HEK293 (cell line): ENCODE data around the gene KIF9.
A peak's percentile ranks its signal among the peaks of the same experiment; 100 is the strongest.

Experiments used
- FEZF1 ChIP-seq: fragments of 450-650 bp; formaldehyde crosslinking; IDR thresholded peaks from 2 replicates; pipeline ENCODE4 v1.5.1; 2016; ENCODE audit warnings: missing biosample characterization, missing genetic modification characterization
- GLI4 ChIP-seq: fragments of 450-650 bp; formaldehyde crosslinking; IDR thresholded peaks from 2 replicates; pipeline ENCODE4 v1.5.1; 2016; ENCODE audit warnings: missing biosample characterization, missing genetic modification characterization
- SP2 ChIP-seq: fragments of 450-650 bp; formaldehyde crosslinking; IDR thresholded peaks from 2 replicates; pipeline ENCODE4 v1.5.1; 2016; ENCODE audit warnings: missing biosample characterization, missing genetic modification characterization
- TCF7L2 ChIP-seq: IDR thresholded peaks from 2 replicates; pipeline ENCODE4 v1.6.1; 2011; ENCODE audit warnings: low read depth, mild to moderate bottlenecking, inconsistent platforms, low read length, moderate library complexity, borderline replicate concordance
- YY1 ChIP-seq: fragments of 450-650 bp; formaldehyde crosslinking; IDR thresholded peaks from 2 replicates; pipeline ENCODE4 v1.5.1; 2018; ENCODE audit warnings: missing biosample characterization, missing genetic modification characterization
- ZBTB44 ChIP-seq: fragments of 450-650 bp; IDR thresholded peaks from 2 replicates; pipeline ENCODE4 v1.5.1; 2018; ENCODE audit warnings: missing biosample characterization, mild to moderate bottlenecking, missing genetic modification characterization
- ZBTB8A ChIP-seq: fragments of 450-650 bp; formaldehyde crosslinking; IDR thresholded peaks from 2 replicates; pipeline ENCODE4 v1.5.1; 2016; ENCODE audit warnings: missing biosample characterization, missing genetic modification characterization
- ZFP69B ChIP-seq: fragments of 450-650 bp; formaldehyde crosslinking; IDR thresholded peaks from 2 replicates; pipeline ENCODE4 v1.5.1; 2016; ENCODE audit warnings: missing biosample characterization, missing genetic modification characterization
- ZNF121 ChIP-seq: fragments of 450-650 bp; formaldehyde crosslinking; IDR thresholded peaks from 2 replicates; pipeline ENCODE4 v1.5.1; 2016; ENCODE audit warnings: missing biosample characterization, missing genetic modification characterization
- ZNF148 ChIP-seq: fragments of 450-650 bp; formaldehyde crosslinking; IDR thresholded peaks from 2 replicates; pipeline ENCODE4 v1.5.0; 2017; ENCODE audit warnings: missing biosample characterization, missing genetic modification characterization, borderline replicate concordance
- ZNF169 ChIP-seq: fragments of 450-650 bp; formaldehyde crosslinking; IDR thresholded peaks from 2 replicates; pipeline ENCODE4 v1.5.1; 2016; ENCODE audit warnings: missing biosample characterization, missing genetic modification characterization
- ZNF24 ChIP-seq: fragments of 450-650 bp; formaldehyde crosslinking; IDR thresholded peaks from 2 replicates; pipeline ENCODE4 v1.5.1; 2016; ENCODE audit warnings: missing biosample characterization, missing genetic modification characterization
- ZNF292 ChIP-seq: fragments of 450-650 bp; formaldehyde crosslinking; IDR thresholded peaks from 2 replicates; pipeline ENCODE4 v1.5.1; 2016; ENCODE audit warnings: low read depth, missing biosample characterization, missing genetic modification characterization, borderline replicate concordance
- ZNF391 ChIP-seq: fragments of 450-650 bp; formaldehyde crosslinking; IDR thresholded peaks from 2 replicates; pipeline ENCODE4 v1.5.1; 2016; ENCODE audit warnings: low read depth, missing biosample characterization, missing genetic modification characterization, borderline replicate concordance
- ZNF394 ChIP-seq: fragments of 450-650 bp; formaldehyde crosslinking; IDR thresholded peaks from 2 replicates; pipeline ENCODE4 v1.5.1; 2016; ENCODE audit warnings: missing biosample characterization, missing genetic modification characterization, mild to moderate bottlenecking, moderate library complexity, borderline replicate concordance
- ZNF416 ChIP-seq: fragments of 450-650 bp; formaldehyde crosslinking; IDR thresholded peaks from 2 replicates; pipeline ENCODE4 v1.5.1; 2016; ENCODE audit warnings: missing biosample characterization, missing genetic modification characterization
- ZNF449 ChIP-seq: fragments of 450-650 bp; formaldehyde crosslinking; IDR thresholded peaks from 2 replicates; pipeline ENCODE4 v1.5.1; 2017; ENCODE audit warnings: missing biosample characterization, mild to moderate bottlenecking, missing genetic modification characterization, moderate library complexity
- ZNF488 ChIP-seq: fragments of 450-650 bp; formaldehyde crosslinking; IDR thresholded peaks from 2 replicates; pipeline ENCODE4 v1.5.1; 2016; ENCODE audit warnings: missing biosample characterization, missing genetic modification characterization
- ZNF549 ChIP-seq: fragments of 450-650 bp; IDR thresholded peaks from 2 replicates; pipeline ENCODE4 v1.5.1; 2018; ENCODE audit warnings: missing biosample characterization, missing genetic modification characterization, mild to moderate bottlenecking, inconsistent platforms, moderate library complexity
- ZNF645 ChIP-seq: fragments of 450-650 bp; formaldehyde crosslinking; IDR thresholded peaks from 2 replicates; pipeline ENCODE4; 2016; ENCODE audit warnings: missing biosample characterization, missing genetic modification characterization
- ZNF777 ChIP-seq: fragments of 450-650 bp; formaldehyde crosslinking; IDR thresholded peaks from 2 replicates; pipeline ENCODE4 v1.5.1; 2017; ENCODE audit warnings: missing biosample characterization, missing genetic modification characterization, borderline replicate concordance
- ZSCAN23 ChIP-seq: fragments of 450-650 bp; formaldehyde crosslinking; IDR thresholded peaks from 2 replicates; pipeline ENCODE4 v1.5.1; 2016; ENCODE audit warnings: missing biosample characterization, missing genetic modification characterization
- ZSCAN30 ChIP-seq: fragments of 450-650 bp; IDR thresholded peaks from 2 replicates; pipeline ENCODE4 v1.5.1; 2018; ENCODE audit warnings: missing biosample characterization, mild to moderate bottlenecking, missing genetic modification characterization, moderate library complexity
- ZSCAN5A ChIP-seq: fragments of 450-650 bp; formaldehyde crosslinking; IDR thresholded peaks from 2 replicates; pipeline ENCODE4 v1.5.1; 2016; ENCODE audit warnings: missing biosample characterization, missing genetic modification characterization
- TF ChIP-seq, protein P1 (sequence below): fragments of 450-650 bp; formaldehyde crosslinking; IDR thresholded peaks from 2 replicates; pipeline ENCODE4 v1.5.1; 2016; ENCODE audit warnings: missing biosample characterization, missing genetic modification characterization
- TF ChIP-seq, protein P2 (sequence below): fragments of 450-650 bp; formaldehyde crosslinking; IDR thresholded peaks from 2 replicates; pipeline ENCODE4 v1.5.1; 2016; ENCODE audit warnings: missing biosample characterization, missing genetic modification characterization, borderline replicate concordance

The KIF9 gene

DNA sequence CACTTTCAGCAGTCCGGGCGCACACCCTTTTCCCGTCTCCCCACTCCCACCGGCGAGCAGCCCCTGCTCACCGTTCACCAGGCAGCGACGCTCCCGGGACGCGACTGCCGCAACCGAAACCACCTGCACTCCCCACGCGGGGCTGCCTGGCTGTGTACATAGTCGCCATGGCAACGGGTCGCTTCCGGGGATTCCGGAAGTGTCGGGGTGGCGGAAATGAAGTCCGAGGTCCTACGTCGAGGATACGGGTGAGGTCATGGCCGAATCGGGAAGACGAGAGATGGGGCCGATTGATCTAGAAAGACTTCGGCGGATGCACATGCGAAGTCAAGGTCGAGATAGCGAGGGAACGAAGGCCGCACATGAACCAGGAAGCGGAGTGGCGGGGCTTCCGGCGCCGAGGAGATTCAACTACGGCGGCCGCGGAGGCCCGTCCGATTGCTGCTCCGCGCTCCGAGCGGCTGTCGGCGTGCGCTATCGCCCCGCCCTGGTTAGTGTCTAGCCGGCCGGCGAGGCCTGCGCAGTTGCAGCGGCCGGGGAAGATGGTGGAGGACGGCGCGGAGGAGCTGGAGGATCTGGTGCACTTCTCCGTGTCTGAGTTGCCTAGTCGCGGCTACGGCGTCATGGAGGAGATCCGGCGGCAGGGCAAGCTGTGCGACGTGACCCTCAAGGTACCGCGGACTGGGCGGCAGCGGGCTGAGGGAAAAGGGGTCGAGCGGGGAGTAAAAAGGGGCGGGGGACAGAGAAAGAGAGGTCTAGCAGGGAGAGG is at the start of gene KIF9, which contains the start of gene KLHL18 (continued):
- TF ChIP-seq FEZF1 (tag by site-specific recombination) = no peak
- TF ChIP-seq ZNF416 = no peak
- peak; percentile 80; the same call in 1 of the 2 replicates for TF ChIP-seq GLI4 (tag by site-specific recombination)
- TF ChIP-seq TCF7L2 = no peak
- 0 out of 2 replicates have a peak, but pooled peaks have one; percentile 23 for TF ChIP-seq ZBTB44 (tag by site-specific recombination)
- TF ChIP-seq ZBTB8A (tag by site-specific recombination) = peak; percentile 44; the same call in 1 of the 2 replicates
- TF ChIP-seq ZNF292 (tag by site-specific recombination) = no peak
- TF ChIP-seq ZNF777 (tag by site-specific recombination) = peak; percentile 81
- TF ChIP-seq ZNF24 (tag by site-specific recombination) = peak; percentile 68
- TF ChIP-seq ZNF549 (tag by site-specific recombination) = no peak
- no peak for TF ChIP-seq ZNF169 (tag by site-specific recombination)
- no peak for TF ChIP-seq ZNF488 (tag by site-specific recombination)
- TF ChIP-seq, protein P1, sequence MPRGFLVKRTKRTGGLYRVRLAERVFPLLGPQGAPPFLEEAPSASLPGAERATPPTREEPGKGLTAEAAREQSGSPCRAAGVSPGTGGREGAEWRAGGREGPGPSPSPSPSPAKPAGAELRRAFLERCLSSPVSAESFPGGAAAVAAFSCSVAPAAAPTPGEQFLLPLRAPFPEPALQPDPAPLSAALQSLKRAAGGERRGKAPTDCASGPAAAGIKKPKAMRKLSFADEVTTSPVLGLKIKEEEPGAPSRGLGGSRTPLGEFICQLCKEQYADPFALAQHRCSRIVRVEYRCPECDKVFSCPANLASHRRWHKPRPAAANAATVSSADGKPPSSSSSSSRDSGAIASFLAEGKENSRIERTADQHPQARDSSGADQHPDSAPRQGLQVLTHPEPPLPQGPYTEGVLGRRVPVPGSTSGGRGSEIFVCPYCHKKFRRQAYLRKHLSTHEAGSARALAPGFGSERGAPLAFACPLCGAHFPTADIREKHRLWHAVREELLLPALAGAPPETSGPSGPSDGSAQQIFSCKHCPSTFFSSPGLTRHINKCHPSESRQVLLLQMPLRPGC (tag by site-specific recombination) = peak; percentile 79
- TF ChIP-seq, protein P2, sequence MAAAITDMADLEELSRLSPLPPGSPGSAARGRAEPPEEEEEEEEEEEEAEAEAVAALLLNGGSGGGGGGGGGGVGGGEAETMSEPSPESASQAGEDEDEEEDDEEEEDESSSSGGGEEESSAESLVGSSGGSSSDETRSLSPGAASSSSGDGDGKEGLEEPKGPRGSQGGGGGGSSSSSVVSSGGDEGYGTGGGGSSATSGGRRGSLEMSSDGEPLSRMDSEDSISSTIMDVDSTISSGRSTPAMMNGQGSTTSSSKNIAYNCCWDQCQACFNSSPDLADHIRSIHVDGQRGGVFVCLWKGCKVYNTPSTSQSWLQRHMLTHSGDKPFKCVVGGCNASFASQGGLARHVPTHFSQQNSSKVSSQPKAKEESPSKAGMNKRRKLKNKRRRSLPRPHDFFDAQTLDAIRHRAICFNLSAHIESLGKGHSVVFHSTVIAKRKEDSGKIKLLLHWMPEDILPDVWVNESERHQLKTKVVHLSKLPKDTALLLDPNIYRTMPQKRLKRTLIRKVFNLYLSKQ = no peak
- no peak for TF ChIP-seq ZSCAN23 (tag by site-specific recombination)
- peak; percentile 76; the same call in 1 of the 2 replicates for TF ChIP-seq ZNF394 (tag by site-specific recombination)
- no peak for TF ChIP-seq ZNF449 (tag by site-specific recombination)
- peak; percentile 30; the same call in 1 of the 2 replicates for TF ChIP-seq ZNF121 (tag by site-specific recombination)
- 0 out of 2 replicates have a peak, but pooled peaks have one; percentile 23 for TF ChIP-seq ZFP69B (tag by site-specific recombination)
- TF ChIP-seq ZSCAN5A (tag by site-specific recombination) = peak; percentile 27; the same call in 1 of the 2 replicates
- no peak for TF ChIP-seq ZNF148 (tag by site-specific recombination)
- no peak for TF ChIP-seq ZNF645 (tag by site-specific recombination)
- peak; percentile 69 for TF ChIP-seq YY1 (tag by site-specific recombination)
- peak; percentile 48 for TF ChIP-seq ZSCAN30
- TF ChIP-seq SP2 (tag by site-specific recombination) = peak; percentile 77
- 0 out of 2 replicates have a peak, but pooled peaks have one; percentile 37 for TF ChIP-seq ZNF391 (tag by site-specific recombination)
